Gastroesophageal sphincter (tissue), 4 donors: ENCODE data around the gene TAGLN. TPM values are rescaled to one million over a fixed set of nuclear protein-coding genes. Genes with fewer than 3 reads are reported as not detected.

ENCODE experiments used
- ATAC-seq: fragments of 150-250 bp; one replicate; pipeline ENCODE4 v1.9.1; 2016; ENCODE audit warnings: mild to moderate bottlenecking, moderate library complexity
- H3K27ac ChIP-seq, 4 donors: fragments of 200-600 bp; sonication (generic) in 3 of 4; 1 replicate in 3 of 4; 2 replicates in 1 of 4; pipeline ENCODE4 v1.5.1; 2016 to 2019
- H3K27me3 ChIP-seq: fragments of 200-600 bp; sonication (generic); one replicate; pipeline ENCODE4 v1.5.1; 2019
- H3K36me3 ChIP-seq, 2 donors: fragments of 200-600 bp; sonication (generic); one replicate each; pipeline ENCODE4 v1.5.1; 2019; ENCODE audit warnings: control low read depth in 1 of 2
- H3K4me1 ChIP-seq, 3 donors: fragments of 200-600 bp; sonication (generic); 1 replicate in 2 of 3; 2 replicates in 1 of 3; pipeline ENCODE4 v1.5.1; 2016 to 2019; ENCODE audit warnings: control low read depth in 2 of 3
- H3K4me3 ChIP-seq, 2 donors: fragments of 200-600 bp; sonication (generic); one replicate each; pipeline ENCODE4 v1.5.1; 2019; ENCODE audit warnings: mild to moderate bottlenecking in 1 of 2, moderate library complexity in 1 of 2
- H3K9me3 ChIP-seq, 3 donors: fragments of 200-600 bp; sonication (generic); one replicate each; pipeline ENCODE4 v1.5.1; 2017 to 2019; ENCODE audit warnings: control low read depth in 2 of 3
- CTCF ChIP-seq, 4 experiments: fragments of 200-600 bp in 2 of 4; fragments of 450-650 bp in 2 of 4; sonication (generic) in 1 of 4; IDR thresholded peaks; one replicate each; pipeline ENCODE4 v1.5.1; 2017 to 2019; ENCODE audit warnings: antibody characterized with exemption in 4 of 4, mild to moderate bottlenecking in 2 of 4, moderate library complexity in 2 of 4
- EP300 ChIP-seq: sonication (generic); formaldehyde crosslinking; IDR thresholded peaks from one replicate; pipeline ENCODE4 v1.6.1; 2017; ENCODE audit warnings: antibody characterized with exemption, mild to moderate bottlenecking
- POLR2A ChIP-seq, 2 donors: fragments of 450-650 bp; IDR thresholded peaks; one replicate each; pipeline ENCODE4 v1.6.1; 2017; ENCODE audit warnings: antibody characterized with exemption in 2 of 2, mild to moderate bottlenecking in 2 of 2, moderate library complexity in 1 of 2
- POLR2AphosphoS5 ChIP-seq: sonication (generic); formaldehyde crosslinking; IDR thresholded peaks from one replicate; pipeline ENCODE4 v1.6.1; 2017; ENCODE audit warnings: antibody characterized with exemption
- WGBS, 2 donors: methylation state at CpG; one replicate each; pipeline ENCODE4 v1.1.5; 2018; ENCODE audit warnings: low coverage in 1 of 2; 5-methylcytosine and 5-hydroxymethylcytosine counted together
- total RNA-seq, 4 donors: library from RNA; depleted of rRNA; stranded (reverse); fragments of >200 nt; gene quantifications; one replicate each; pipeline ENCODE4 v1.1.0, GENCODE V29; 2016

TAGLN gene
- total RNA-seq, 4 donors from 2014 or later, result 10,394 to 14,194 (median 13,050) TPM

DNA sequence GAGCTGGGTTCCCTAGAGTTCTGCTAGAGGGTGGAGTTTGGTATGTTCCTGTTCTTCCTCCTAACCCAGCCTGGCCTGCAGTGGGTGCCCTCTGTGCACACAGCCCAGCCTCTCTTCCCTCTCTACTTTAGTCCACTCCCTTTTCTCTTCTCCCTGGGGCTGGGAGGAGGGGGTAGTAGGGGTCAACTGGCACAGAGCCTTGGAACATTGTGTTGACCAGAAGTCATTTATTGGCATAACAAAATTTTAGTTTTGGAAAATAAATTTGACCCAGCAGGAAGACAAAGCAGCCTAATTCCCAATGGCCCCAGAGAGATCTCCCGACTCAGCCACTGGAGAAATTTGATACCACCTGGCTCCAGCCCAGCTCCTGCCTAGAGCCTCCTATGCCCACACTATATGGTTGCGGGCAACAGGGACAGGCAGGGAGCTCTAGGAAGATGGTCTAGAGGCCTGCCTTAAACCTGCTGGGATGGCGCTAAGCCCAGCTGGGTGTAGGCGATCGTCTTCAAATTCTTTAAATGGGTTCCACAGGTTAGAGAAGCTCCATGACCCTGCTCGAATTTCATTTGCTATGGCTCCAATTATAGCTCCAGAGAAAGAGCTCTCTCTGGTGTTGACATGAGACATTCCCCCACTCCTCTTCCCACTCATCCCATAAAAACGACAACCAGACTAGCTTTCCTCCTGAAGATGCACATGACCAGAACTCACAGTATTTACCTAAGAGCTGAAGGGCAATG, 22.8 kb downstream of the TAGLN start:
- H3K36me3 ChIP-seq, result peaks cover 0 to 55% of the 10 kb centered on the region in 2 donors
- 0 to 26% methylated on average over 1 to 4 of the region's 7 CpGs for WGBS, 2 donors
- peak overlapping the region in 1 of 2 donors; percentile 3 for H3K4me3 ChIP-seq
- peak in 1 of 2 donors; percentile 21 for TF ChIP-seq POLR2A (IDR thresholded peaks at IDR 0.05)
- TF ChIP-seq POLR2AphosphoS5, result peak; percentile 70
- no peak for TF ChIP-seq CTCF (IDR thresholded peaks at IDR 0.05)
- peaks cover 19 to 100% (median 43%) of the 10 kb centered on the region in 3 donors for H3K4me1 ChIP-seq
- no peaks in the 10 kb centered on the region for H3K27me3 ChIP-seq
- H3K9me3 ChIP-seq, result no peaks in the 10 kb centered on the region
- peak; percentile 58 for ATAC-seq
- peak overlapping the region; percentile 93 to 98 (median 95) for H3K27ac ChIP-seq

- H3K4me1 ChIP-seq, result peaks cover 19 to 87% (median 43%) of the 10 kb centered on the region in 3 donors
- H3K36me3 ChIP-seq, result peaks cover 0 to 61% of the 10 kb centered on the region in 2 donors
- peak overlapping the region; percentile 93 to 98 (median 95) for H3K27ac ChIP-seq
Observed at GRCh38 chr11:117222991-117223740, 24.0 kb downstream of the TAGLN start.

DNA sequence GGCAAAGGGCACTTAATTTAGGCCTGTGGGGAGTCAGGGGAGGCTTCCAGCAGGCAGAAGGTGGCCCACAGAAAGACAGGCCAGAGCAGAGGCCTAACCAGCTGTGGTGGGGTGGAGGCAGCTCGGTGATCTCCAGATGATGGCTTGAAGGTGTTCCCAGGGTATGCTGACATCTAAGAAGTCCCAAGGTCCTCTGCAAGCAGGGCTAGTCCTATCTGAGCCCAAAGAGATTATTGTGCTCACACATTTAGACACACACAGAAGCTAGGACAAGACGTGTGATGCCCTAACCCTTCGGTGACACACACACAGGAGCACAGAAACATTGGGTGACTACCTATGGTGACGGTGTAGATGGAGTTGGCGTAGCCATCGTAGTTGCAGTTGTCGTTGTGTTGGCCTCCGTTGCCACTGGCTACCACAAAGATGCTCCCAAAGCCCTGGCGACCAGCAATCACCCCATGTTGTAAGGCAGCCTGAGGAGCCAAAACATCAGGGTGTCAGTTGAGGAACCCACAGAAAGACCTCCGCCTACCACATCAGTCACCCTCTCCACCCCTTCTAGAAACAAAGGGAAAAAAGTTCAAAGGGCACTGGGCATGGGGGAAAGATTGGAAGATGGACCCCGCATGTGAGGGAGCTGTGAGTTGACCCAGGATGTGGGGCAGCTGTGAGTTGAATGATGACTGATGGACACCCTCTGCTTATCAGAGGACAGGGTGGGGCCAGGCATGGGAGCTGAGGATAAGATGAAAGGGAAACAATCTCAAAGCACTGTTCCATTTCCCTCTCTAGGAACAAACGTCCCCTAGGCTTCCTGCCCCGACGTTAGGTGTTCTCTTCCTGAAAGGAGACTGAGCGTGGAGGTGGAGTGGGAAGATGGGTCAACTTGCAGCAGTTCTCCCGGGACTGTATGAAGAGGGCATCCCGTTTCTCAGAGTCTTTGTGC, 24.8 kb downstream of the TAGLN start:
- peak overlapping the region in 3 of 4 donors; percentile 93 to 95 (median 95) for H3K27ac ChIP-seq
- H3K4me3 ChIP-seq, result no peak overlapping the region
- peaks cover 0 to 61% of the 10 kb centered on the region in 2 donors for H3K36me3 ChIP-seq
- H3K9me3 ChIP-seq, result no peaks in the 10 kb centered on the region
- no peak for ATAC-seq
- H3K27me3 ChIP-seq, result no peaks in the 10 kb centered on the region
- 48 to 74% methylated on average over 5 to 13 of the region's 17 CpGs for WGBS, 2 donors
- TF ChIP-seq EP300 (no peak), POLR2A (IDR thresholded peaks at IDR 0.05) (no peak), POLR2AphosphoS5 (no peak), CTCF (IDR thresholded peaks at IDR 0.05) (no peak)
- H3K4me1 ChIP-seq, result peaks cover 17 to 80% (median 37%) of the 10 kb centered on the region in 3 donors

More at GRCh38 chr11:117222991-117223740, 24.0 kb downstream of the TAGLN start:
- 83 to 84% methylated on average over 5 to 7 of the region's 14 CpGs for WGBS, 2 donors
- Histone ChIP-seq H3K9me3 (no peaks in the 10 kb centered on the region), H3K4me3 (no peak overlapping the region), H3K27me3 (no peaks in the 10 kb centered on the region)
- no peak for ATAC-seq
- TF ChIP-seq POLR2AphosphoS5 (no peak), CTCF (IDR thresholded peaks at IDR 0.05) (no peak), EP300 (no peak), POLR2A (IDR thresholded peaks at IDR 0.05) (no peak)

- WGBS, 2 donors, result 87 to 93% methylated on average over 3 to 6 of the region's 9 CpGs
- Histone ChIP-seq H3K9me3 (no peaks in the 10 kb centered on the region), H3K4me3 (no peak overlapping the region), H3K27me3 (no peaks in the 10 kb centered on the region), H3K27ac (peak overlapping the region in 2 of 4 donors; percentile 93 to 95), H3K4me1 (peaks cover 3 to 80% (median 25%) of the 10 kb centered on the region in 3 donors), H3K36me3 (peaks cover 0 to 67% of the 10 kb centered on the region in 2 donors)
- no peak for ATAC-seq
- TF ChIP-seq POLR2A (IDR thresholded peaks at IDR 0.05) (no peak), EP300 (no peak)
Observed at GRCh38 chr11:117225553-117226170, 26.5 kb downstream of the TAGLN start.
